SU-DHL-6 (cell line): Measurements from ENCODE around the gene UGT1A10.

Experiments used
- CTCF ChIP-seq: fragments of 200-600 bp; sonication (generic); IDR thresholded peaks from one replicate; pipeline ENCODE4 v1.5.1; 2017; ENCODE audit warnings: antibody characterized with exemption, mild to moderate bottlenecking, low read length, moderate library complexity; ENCODE audit not compliant: insufficient read depth, poor library complexity, severe bottlenecking
- EZH2phosphoT487 ChIP-seq: fragments of 200-600 bp; sonication (generic), shearing (Covaris generic); conservative IDR thresholded peaks from 2 replicates; pipeline ENCODE4 v1.6.1; 2018; ENCODE audit warnings: mild to moderate bottlenecking, antibody characterized with exemption, low read length, moderate library complexity, mixed read lengths

- no peak for TF ChIP-seq CTCF
- TF ChIP-seq EZH2phosphoT487, result no peak
These were observed 162.9 kb downstream of the UGT1A10 start for GRCh38 chr2:233799087-233799665.
